GM18498 (cell line): Measurements from ENCODE around the gene OSTN.

Source experiments
- ATAC-seq: cut with Tn5 transposase; IDR thresholded peaks from one replicate; pipeline ENCODE4 v1.9.1; 2021; ENCODE audit warnings: mild to moderate bottlenecking, moderate library complexity; ENCODE audit not compliant: unreplicated experiment

OSTN gene

DNA sequence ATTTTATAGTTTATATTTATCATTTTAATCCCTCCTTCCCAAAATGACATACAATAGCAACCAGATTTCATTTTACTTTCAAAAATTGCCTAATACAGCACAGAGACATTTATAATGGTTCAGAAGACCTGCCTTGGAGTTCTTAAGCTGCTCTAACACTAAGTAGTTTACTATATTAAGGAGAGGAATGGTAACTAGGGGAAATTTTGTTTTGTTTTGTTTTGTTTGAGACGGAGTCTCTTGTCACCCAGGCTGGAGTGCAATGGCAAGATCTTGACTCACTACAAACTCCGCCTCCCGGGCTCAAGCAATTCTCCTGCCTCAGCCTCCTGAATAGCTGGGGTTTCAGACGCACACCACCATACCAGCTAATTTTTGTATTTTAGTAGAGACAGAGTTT, 107.4 kb downstream of the OSTN start:
- ATAC-seq = no peak

DNA sequence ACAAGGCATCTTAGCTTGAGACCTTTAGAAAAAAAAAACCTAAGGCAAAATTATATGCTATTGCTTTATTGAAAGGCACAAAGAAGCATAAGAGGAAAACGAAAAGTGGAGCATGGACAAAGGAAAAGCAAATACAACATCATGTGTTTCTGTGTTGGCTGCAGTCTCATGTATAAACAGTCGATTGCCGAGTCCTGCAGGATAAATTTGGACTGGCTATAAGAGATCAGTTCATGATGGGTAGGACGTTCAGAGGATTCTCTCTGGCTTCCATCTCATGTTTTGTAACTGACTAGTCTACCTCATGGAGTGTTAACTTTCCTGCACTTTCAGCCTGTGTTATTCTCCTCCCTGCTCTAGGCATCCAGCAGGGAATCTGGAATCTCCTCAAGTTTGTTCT, 108.3 kb downstream of the OSTN start:
- ATAC-seq = no peak

- ATAC-seq = no peak
These were observed 114.3 kb downstream of the OSTN start for GRCh38 chr3:191313296-191313695.

DNA sequence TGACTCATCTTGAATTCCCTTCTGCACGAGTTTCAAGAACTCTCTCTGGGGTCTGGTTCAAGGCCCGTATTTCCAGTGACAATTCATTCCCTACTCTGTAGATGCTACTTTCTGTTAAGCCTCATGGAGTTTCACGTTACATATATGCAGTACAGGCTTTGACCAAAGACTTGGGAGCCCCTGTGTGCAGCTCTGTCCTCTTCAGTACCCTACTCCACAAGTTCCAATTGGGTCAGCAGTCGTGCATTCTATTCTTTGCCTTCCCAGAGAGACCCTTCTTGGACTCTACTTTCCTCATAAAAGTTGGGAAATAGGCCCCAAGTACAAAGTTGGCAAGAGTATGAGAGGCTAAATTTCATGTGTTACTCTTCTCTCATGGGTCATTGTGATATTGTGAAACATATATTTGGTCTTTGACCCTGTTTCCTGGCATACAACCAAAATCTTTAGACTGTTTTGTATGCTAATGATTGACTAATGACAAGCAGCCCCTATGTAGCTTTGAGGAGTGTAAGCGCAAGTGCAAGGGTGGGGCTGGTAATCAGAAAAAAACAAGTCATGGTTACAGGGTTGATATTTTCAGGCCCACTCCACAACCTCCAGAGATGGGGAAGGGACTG, 115.2 kb downstream of the OSTN start:
- ATAC-seq = no peak
